Measurements from ENCODE around the gene EBNA1BP2. TPM values are rescaled to one million over a fixed set of nuclear protein-coding genes. Genes with fewer than 3 reads are reported as not detected.

The EBNA1BP2 gene
- total RNA-seq, 1 donor from 2014 or later = 81.6 TPM

DNA sequence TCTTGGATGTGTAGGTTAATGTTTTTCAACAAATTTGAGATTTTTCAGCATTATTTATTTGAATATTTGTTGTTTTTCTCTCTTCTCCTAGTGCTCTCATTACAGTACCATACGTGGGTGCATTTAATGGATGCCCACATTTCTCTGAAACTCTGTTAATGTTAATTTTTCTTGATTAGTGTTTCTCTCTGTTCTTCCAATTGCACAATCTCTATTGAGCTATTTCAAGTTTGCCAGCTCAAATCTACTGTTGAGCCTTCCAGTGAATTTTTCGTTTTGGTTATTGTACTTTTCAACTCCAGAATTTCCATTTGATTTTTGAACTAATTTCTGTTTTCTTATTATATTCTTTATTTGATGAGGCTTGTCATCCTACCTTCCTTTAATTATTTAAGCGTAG, 31.8 kb upstream of the EBNA1BP2 start:
- no peak for FAIRE-seq

DNA sequence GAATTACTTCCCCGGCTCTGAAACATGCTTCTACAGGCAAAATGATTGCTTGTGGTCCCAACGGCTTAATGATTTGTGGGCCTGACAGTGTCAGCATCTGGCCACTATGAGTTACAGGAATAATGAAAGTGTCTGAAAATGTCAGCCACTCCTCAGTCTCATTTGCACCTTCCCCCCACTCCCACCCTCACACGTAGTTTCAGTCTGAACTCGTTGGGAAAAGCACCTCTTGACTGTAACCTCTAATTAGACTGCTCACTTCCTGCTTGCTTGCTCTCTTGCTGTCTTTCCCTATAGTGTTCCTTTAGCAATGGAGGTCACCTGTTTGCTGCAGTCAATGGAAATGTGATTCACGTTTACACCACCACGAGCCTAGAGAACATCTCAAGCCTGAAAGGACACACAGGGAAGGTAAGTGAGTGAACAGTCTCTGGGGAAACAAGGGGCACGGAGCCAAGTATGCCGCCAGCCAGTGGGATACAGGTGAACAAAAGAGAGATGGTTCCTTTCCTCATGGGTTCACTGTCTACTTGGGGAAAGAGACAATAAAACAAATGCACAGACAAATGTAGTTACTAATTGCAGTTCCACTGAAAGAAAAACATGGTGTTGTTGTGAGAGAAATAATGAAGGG, 27.1 kb upstream of the EBNA1BP2 start:
- no peak overlapping the region for H3K4me3 ChIP-seq (ENCODE audit: insufficient read depth, low read depth, low read length)
- FAIRE-seq (no peak), DNase-seq (ENCODE audit: low read depth) (no peak)
- H3K36me3 ChIP-seq (ENCODE audit: insufficient read depth, low read length) = no peaks in the 10 kb centered on the region
- no peak overlapping the region for H3K4me2 ChIP-seq (ENCODE audit: low read length)
- Mint-ChIP-seq H3K27ac (ENCODE audit: unreplicated experiment) (no peak overlapping the region), H3K27me3 (ENCODE audit: low read depth, unreplicated experiment) (no peaks in the 10 kb centered on the region), H3K4me1 (ENCODE audit: low read depth, unreplicated experiment) (no peaks in the 10 kb centered on the region), H3K36me3 (ENCODE audit: low read depth, unreplicated experiment) (no peaks in the 10 kb centered on the region), H3K4me3 (ENCODE audit: unreplicated experiment) (no peak overlapping the region), H3K9me3 (ENCODE audit: unreplicated experiment) (peaks cover 6% of the 10 kb centered on the region)
- no peak overlapping the region for H3K27ac ChIP-seq (ENCODE audit: low read depth, low read length)
- no peak overlapping the region for H3K9ac ChIP-seq (ENCODE audit: low read length)
- no peak overlapping the region for H2AFZ ChIP-seq (ENCODE audit: low read depth, low read length)
- TF ChIP-seq EZH2 (IDR thresholded peaks at IDR 0.05; ENCODE audit: insufficient read depth, low read length) = no peak
- TF ChIP-seq, protein P1, sequence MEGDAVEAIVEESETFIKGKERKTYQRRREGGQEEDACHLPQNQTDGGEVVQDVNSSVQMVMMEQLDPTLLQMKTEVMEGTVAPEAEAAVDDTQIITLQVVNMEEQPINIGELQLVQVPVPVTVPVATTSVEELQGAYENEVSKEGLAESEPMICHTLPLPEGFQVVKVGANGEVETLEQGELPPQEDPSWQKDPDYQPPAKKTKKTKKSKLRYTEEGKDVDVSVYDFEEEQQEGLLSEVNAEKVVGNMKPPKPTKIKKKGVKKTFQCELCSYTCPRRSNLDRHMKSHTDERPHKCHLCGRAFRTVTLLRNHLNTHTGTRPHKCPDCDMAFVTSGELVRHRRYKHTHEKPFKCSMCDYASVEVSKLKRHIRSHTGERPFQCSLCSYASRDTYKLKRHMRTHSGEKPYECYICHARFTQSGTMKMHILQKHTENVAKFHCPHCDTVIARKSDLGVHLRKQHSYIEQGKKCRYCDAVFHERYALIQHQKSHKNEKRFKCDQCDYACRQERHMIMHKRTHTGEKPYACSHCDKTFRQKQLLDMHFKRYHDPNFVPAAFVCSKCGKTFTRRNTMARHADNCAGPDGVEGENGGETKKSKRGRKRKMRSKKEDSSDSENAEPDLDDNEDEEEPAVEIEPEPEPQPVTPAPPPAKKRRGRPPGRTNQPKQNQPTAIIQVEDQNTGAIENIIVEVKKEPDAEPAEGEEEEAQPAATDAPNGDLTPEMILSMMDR (IDR thresholded peaks at IDR 0.05; ENCODE audit: insufficient read depth, low read depth, low read length) = no peak
- H3K4me1 ChIP-seq (ENCODE audit: insufficient read depth, low read length) = no peaks in the 10 kb centered on the region
- H4K20me1 ChIP-seq (ENCODE audit: insufficient read depth, low read length) = no peaks in the 10 kb centered on the region
- no peaks in the 10 kb centered on the region for H3K9me3 ChIP-seq (ENCODE audit: insufficient read depth, low read depth, low read length)
- H3K79me2 ChIP-seq (ENCODE audit: insufficient read depth, low read length) = no peaks in the 10 kb centered on the region
- H3K27me3 ChIP-seq (ENCODE audit: insufficient read depth, low read length) = peaks cover 2% of the 10 kb centered on the region

More for the DNA sequence above, 31.8 kb upstream of the EBNA1BP2 start:
- H3K9ac ChIP-seq (ENCODE audit: low read length) = no peak overlapping the region
- peaks cover 26% of the 10 kb centered on the region for H3K4me1 ChIP-seq (ENCODE audit: insufficient read depth, low read length)
- H3K27me3 ChIP-seq (ENCODE audit: insufficient read depth, low read length) = peaks cover 2% of the 10 kb centered on the region
- Mint-ChIP-seq H3K27me3 (ENCODE audit: low read depth, unreplicated experiment) (no peaks in the 10 kb centered on the region), H3K27ac (ENCODE audit: unreplicated experiment) (no peak overlapping the region), H3K4me1 (ENCODE audit: low read depth, unreplicated experiment) (peaks cover 30% of the 10 kb centered on the region), H3K36me3 (ENCODE audit: low read depth, unreplicated experiment) (no peaks in the 10 kb centered on the region), H3K9me3 (ENCODE audit: unreplicated experiment) (peaks cover 8% of the 10 kb centered on the region), H3K4me3 (ENCODE audit: unreplicated experiment) (no peak overlapping the region)
- H4K20me1 ChIP-seq (ENCODE audit: insufficient read depth, low read length) = no peaks in the 10 kb centered on the region
- no peaks in the 10 kb centered on the region for H3K9me3 ChIP-seq (ENCODE audit: insufficient read depth, low read depth, low read length)
- DNase-seq (ENCODE audit: low read depth) = no peak
- H2AFZ ChIP-seq (ENCODE audit: low read depth, low read length) = no peak overlapping the region
- no peaks in the 10 kb centered on the region for H3K36me3 ChIP-seq (ENCODE audit: insufficient read depth, low read length)
- no peak overlapping the region for H3K4me2 ChIP-seq (ENCODE audit: low read length)
- H3K4me3 ChIP-seq (ENCODE audit: insufficient read depth, low read depth, low read length) = no peak overlapping the region
- H3K27ac ChIP-seq (ENCODE audit: low read depth, low read length) = no peak overlapping the region
- TF ChIP-seq, protein P1 (IDR thresholded peaks at IDR 0.05; ENCODE audit: insufficient read depth, low read depth, low read length) = no peak
- no peak for TF ChIP-seq EZH2 (IDR thresholded peaks at IDR 0.05; ENCODE audit: insufficient read depth, low read length)
- H3K79me2 ChIP-seq (ENCODE audit: insufficient read depth, low read length) = no peaks in the 10 kb centered on the region

DNA sequence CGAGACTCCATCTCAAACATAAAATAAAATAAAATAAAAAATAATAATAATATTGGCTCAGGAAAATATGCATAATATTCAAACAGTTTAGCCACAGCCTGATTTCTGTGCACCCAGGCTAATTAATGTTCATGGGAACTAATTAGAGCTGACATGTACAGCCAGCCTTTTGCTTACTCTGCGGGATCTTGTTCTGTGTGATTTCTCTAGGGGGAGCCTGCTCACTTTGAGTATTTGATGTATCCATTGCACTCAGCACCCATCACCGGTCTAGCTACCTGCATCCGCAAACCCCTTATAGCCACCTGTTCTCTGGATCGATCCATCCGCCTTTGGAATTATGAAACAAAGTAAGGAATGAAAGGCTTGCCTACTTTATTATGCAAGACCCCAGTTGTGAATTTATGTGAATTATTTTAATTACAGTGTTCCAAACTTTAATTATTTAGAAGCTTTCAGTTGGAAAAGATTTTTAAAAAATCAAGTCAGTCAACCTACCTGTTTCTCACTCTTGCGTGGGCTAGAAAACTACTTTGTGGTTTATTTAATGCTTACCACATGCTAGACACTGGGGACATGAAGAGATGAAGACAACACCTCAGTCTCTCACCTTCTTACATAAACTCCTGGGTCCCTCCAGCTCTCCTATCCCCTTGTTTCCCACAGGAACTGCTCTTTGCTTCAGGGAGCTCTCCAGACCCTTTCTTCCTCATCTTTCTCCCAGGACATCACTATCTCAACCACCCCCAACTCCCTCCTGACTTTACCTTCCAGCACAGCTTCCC, 25.4 kb upstream of the EBNA1BP2 start:
- H3K36me3 ChIP-seq (ENCODE audit: insufficient read depth, low read length) = no peaks in the 10 kb centered on the region
- no peak for FAIRE-seq
- no peak overlapping the region for H3K4me2 ChIP-seq (ENCODE audit: low read length)
- H4K20me1 ChIP-seq (ENCODE audit: insufficient read depth, low read length) = no peaks in the 10 kb centered on the region
- no peaks in the 10 kb centered on the region for H3K27me3 Mint-ChIP-seq (ENCODE audit: low read depth, unreplicated experiment)
- no peak overlapping the region for H3K27ac ChIP-seq (ENCODE audit: low read depth, low read length)
- no peaks in the 10 kb centered on the region for H3K79me2 ChIP-seq (ENCODE audit: insufficient read depth, low read length)
- TF ChIP-seq EZH2 (IDR thresholded peaks at IDR 0.05; ENCODE audit: insufficient read depth, low read length) = no peak
- TF ChIP-seq, protein P1 (IDR thresholded peaks at IDR 0.05; ENCODE audit: insufficient read depth, low read depth, low read length) = no peak
- H3K4me3 ChIP-seq (ENCODE audit: insufficient read depth, low read depth, low read length) = no peak overlapping the region
- DNase-seq (ENCODE audit: low read depth) = no peak
- H3K4me1 Mint-ChIP-seq (ENCODE audit: low read depth, unreplicated experiment) = no peaks in the 10 kb centered on the region
- no peak overlapping the region for H3K9ac ChIP-seq (ENCODE audit: low read length)
- H3K9me3 Mint-ChIP-seq (ENCODE audit: unreplicated experiment) = no peaks in the 10 kb centered on the region
- peaks cover 2% of the 10 kb centered on the region for H3K27me3 ChIP-seq (ENCODE audit: insufficient read depth, low read length)
- no peaks in the 10 kb centered on the region for H3K4me1 ChIP-seq (ENCODE audit: insufficient read depth, low read length)
- H3K4me3 Mint-ChIP-seq (ENCODE audit: unreplicated experiment) = no peak overlapping the region
- no peaks in the 10 kb centered on the region for H3K36me3 Mint-ChIP-seq (ENCODE audit: low read depth, unreplicated experiment)
- H3K27ac Mint-ChIP-seq (ENCODE audit: unreplicated experiment) = no peak overlapping the region
- no peaks in the 10 kb centered on the region for H3K9me3 ChIP-seq (ENCODE audit: insufficient read depth, low read depth, low read length)
- no peak overlapping the region for H2AFZ ChIP-seq (ENCODE audit: low read depth, low read length)
